ENCODE measurements around the gene KCNC2.

- TF ChIP-seq CTCF (IDR thresholded peaks at IDR 0.05; ENCODE audit: borderline replicate concordance, extremely low read depth, low read length, poor library complexity, severe bottlenecking): no peak
- TF ChIP-seq EZH2 (IDR thresholded peaks at IDR 0.05; ENCODE audit: borderline replicate concordance, low read depth, low read length, severe bottlenecking): no peak
Measured at GRCh38 chr12:75097003-75097402, 112.6 kb downstream of the KCNC2 start.
